HCT116 (cell line): Measurements from ENCODE around the gene SLC39A1. TPM values are rescaled to one million over a fixed set of nuclear protein-coding genes. Genes with fewer than 3 reads are reported as not detected.

Experiments used
- ATAC-seq: fragments of 200-7000 bp; cut with Tn5 transposase; 2 replicates; pipeline ENCODE4 v1.9.1; 2020; ENCODE audit warnings: mild to moderate bottlenecking, moderate library complexity
- BruUV-seq: library from RNA; stranded (reverse); fragments of 400-500 nt; replicated peaks from 2 replicates; lab custom pipeline; 2021; lab: Mats Ljungman, UMichigan
- CTCF ChIA-PET: fragments of 300-600 bp; sonication (Branson Sonifier 250); formaldehyde crosslinking; loops from one replicate; lab custom pipeline; 2021; ENCODE audit warnings: antibody characterized with exemption; lab: Charles Lee
- POLR2A ChIA-PET: fragments of 300-600, 350-600 bp; sonication (Branson Sonifier 250); formaldehyde crosslinking; loops from one replicate; lab custom pipeline; 2021; ENCODE audit warnings: antibody characterized with exemption; lab: Charles Lee
- RAD21 ChIA-PET, 2 experiments: fragments of 300-600 bp; sonication (Branson Sonifier 250); formaldehyde crosslinking; loops; one replicate each; lab custom pipeline; 2023; ENCODE audit warnings: low total read pairs in 2 of 2; ENCODE audit not compliant: uncharacterized antibody in 2 of 2, unreplicated experiment in 2 of 2, low non-redundant PET in 1 of 2; lab: Charles Lee
- DNase-seq: peaks from one replicate; pipeline ENCODE4 v3.0.0-alpha.2; 2010; ENCODE audit warnings: low read depth, low spot score
- H2AFZ ChIP-seq: fragments of 200-600 bp; shearing (Covaris generic), sonication (generic); 2 replicates; pipeline ENCODE4 v1.6.1; 2017; ENCODE audit warnings: low read depth, mixed run types, mixed read lengths, antibody characterized with exemption, low read length; ENCODE audit not compliant: poor library complexity, severe bottlenecking
- H3K27ac ChIP-seq: 2 replicates; pipeline ENCODE4 v1.5.1; 2012; ENCODE audit warnings: low read depth, low read length
- H3K27me3 ChIP-seq: fragments of 200-600 bp; sonication (generic); 2 replicates; pipeline ENCODE4 v1.6.1; 2016; ENCODE audit warnings: mixed run types, low read length, mixed read lengths; ENCODE audit not compliant: insufficient read depth
- H3K36me3 ChIP-seq, 2 experiments: fragments of 200-500 bp in 1 of 2; fragments of 200-600 bp in 1 of 2; sonication (Bioruptor generic) in 1 of 2; sonication (generic) in 1 of 2; 2 replicates each; pipeline versions ENCODE4 v1.5.1 to v1.6.1; 2014 to 2016; ENCODE audit warnings: low read length in 2 of 2, inconsistent platforms in 1 of 2, mixed read lengths in 1 of 2, mixed run types in 1 of 2; ENCODE audit not compliant: insufficient read depth in 2 of 2, control insufficient read depth in 1 of 2
- H3K4me1 ChIP-seq, 2 experiments: fragments of 200-600 bp in 1 of 2; sonication (generic) in 1 of 2; 2 replicates each; pipeline versions ENCODE4 v1.5.1 to v1.6.1; 2012 to 2017; ENCODE audit warnings: low read length in 2 of 2, inconsistent platforms in 1 of 2, mild to moderate bottlenecking in 1 of 2, mixed read lengths in 1 of 2, mixed run types in 1 of 2, moderate library complexity in 1 of 2; ENCODE audit not compliant: insufficient read depth in 2 of 2, control insufficient read depth in 1 of 2
- H3K4me2 ChIP-seq: fragments of 200-600 bp; sonication (generic); 2 replicates; pipeline ENCODE4 v1.6.1; 2017; ENCODE audit warnings: mixed run types, low read length, mixed read lengths
- H3K4me3 ChIP-seq, 2 experiments: fragments of 200-600 bp in 1 of 2; sonication (generic) in 1 of 2; replicated peaks in 1 of 2; 2 replicates each; pipeline ENCODE4 v1.5.1; 2011 to 2016; ENCODE audit warnings: low read length in 2 of 2, control low read depth in 1 of 2, low read depth in 1 of 2, mild to moderate bottlenecking in 1 of 2, mixed read lengths in 1 of 2, mixed run types in 1 of 2
- H3K79me2 ChIP-seq: fragments of 200-600 bp; sonication (generic); 2 replicates; pipeline ENCODE4 v1.6.1; 2017; ENCODE audit warnings: mild to moderate bottlenecking, mixed run types, low read length, moderate library complexity, mixed read lengths; ENCODE audit not compliant: insufficient read depth
- H3K9ac ChIP-seq: fragments of 200-600 bp; sonication (generic); 2 replicates; pipeline ENCODE4 v1.6.1; 2016; ENCODE audit warnings: low read length, mixed read lengths
- H3K9me2 ChIP-seq: fragments of 200-600 bp; sonication (generic), shearing (Covaris generic); 2 replicates; pipeline ENCODE4 v1.6.1; 2017; ENCODE audit warnings: mixed run types, mild to moderate bottlenecking, moderate library complexity; ENCODE audit not compliant: insufficient read depth
- H3K9me3 ChIP-seq, 2 experiments: fragments of 200-500 bp in 1 of 2; fragments of 200-600 bp in 1 of 2; sonication (Bioruptor generic) in 1 of 2; sonication (generic) in 1 of 2; 2 replicates each; pipeline ENCODE4 v1.6.1; 2014 to 2017; ENCODE audit warnings: low read length in 2 of 2, mixed read lengths in 2 of 2, inconsistent platforms in 1 of 2, low read depth in 1 of 2, mild to moderate bottlenecking in 1 of 2, mixed run types in 1 of 2, moderate library complexity in 1 of 2; ENCODE audit not compliant: control insufficient read depth in 1 of 2, insufficient read depth in 1 of 2
- H4K20me1 ChIP-seq: fragments of 200-600 bp; sonication (generic), shearing (Covaris generic); 2 replicates; pipeline ENCODE4 v1.6.1; 2017; ENCODE audit warnings: mixed run types, mild to moderate bottlenecking, moderate library complexity; ENCODE audit not compliant: insufficient read depth
- CEBPB ChIP-seq: IDR thresholded peaks from 2 replicates; pipeline ENCODE4 v1.6.1; 2012; ENCODE audit warnings: low read depth
- CTCF ChIP-seq, 3 experiments: fragments of 200-600 bp in 1 of 3; sonication (generic) in 1 of 3; IDR thresholded peaks in 2 of 3; conservative IDR thresholded peaks in 1 of 3; 2 replicates each; pipeline ENCODE4 v1.5.1; 2012 to 2017; ENCODE audit warnings: low read depth in 2 of 3, low read length in 2 of 3, antibody characterized with exemption in 1 of 3, borderline replicate concordance in 1 of 3, control low read depth in 1 of 3, mild to moderate bottlenecking in 1 of 3, mixed read lengths in 1 of 3, mixed run types in 1 of 3, moderate library complexity in 1 of 3; ENCODE audit not compliant: insufficient read depth in 1 of 3
- intact Hi-C: fragments of 100-400 bp; cut with micrococcal nuclease; formaldehyde crosslinking; loops from 2 replicates; pipeline ENCODE4 v1.10.0; 2022
- total RNA-seq: library from RNA; stranded (reverse); gene quantifications from one replicate; pipeline ENCODE4 v1.2.1, GENCODE V29; 2021; ENCODE audit not compliant: unreplicated experiment

SLC39A1 gene
- total RNA-seq, 1 experiment from 2014 or later = 51.5 TPM

- peaks cover 13 to 22% of the 10 kb centered on the region in 2 experiments; a peak in 3 of 4 replicates for H3K36me3 ChIP-seq
- intact Hi-C loops = no loop called here
- POLR2A ChIA-PET = no interaction called here
- no peaks in the 10 kb centered on the region for H3K4me1 ChIP-seq
- TF ChIP-seq CEBPB (no peak), CTCF (IDR thresholded peaks at IDR 0.05 in 2 of 3, conservative IDR thresholded peaks at IDR 0.05 in 1 of 3; ENCODE audit: borderline replicate concordance in 1 of 3, insufficient read depth in 1 of 3, low read depth in 2 of 3, low read length in 2 of 3) (no peak)
- H3K9me2 ChIP-seq = no peaks in the 10 kb centered on the region
- CTCF ChIA-PET = no interaction called here
- H3K4me3 ChIP-seq = no peak overlapping the region
- RAD21 ChIA-PET = no interaction called here
- no peaks in the 10 kb centered on the region for H3K79me2 ChIP-seq
- ATAC-seq (no peak), DNase-seq (no peak)
- H4K20me1 ChIP-seq = no peaks in the 10 kb centered on the region
- H3K27me3 ChIP-seq = no peaks in the 10 kb centered on the region
- H3K4me2 ChIP-seq = no peak overlapping the region
- H2AFZ ChIP-seq = no peak overlapping the region
- H3K27ac ChIP-seq = no peak overlapping the region
- no peaks in the 10 kb centered on the region for H3K9me3 ChIP-seq
- no peak overlapping the region for H3K9ac ChIP-seq
- BruUV-seq = no TSS peak
Observed at GRCh38 chr1:153932156-153933131, 30.9 kb downstream of the SLC39A1 start.
